ENCODE data around the gene CIAO1.
"Not testable (repeated sequence)": the region's sequence is repeated elsewhere in the genome, so short reads cannot be mapped to it uniquely, and the experiment has no call there.

CIAO1 gene

DNA sequence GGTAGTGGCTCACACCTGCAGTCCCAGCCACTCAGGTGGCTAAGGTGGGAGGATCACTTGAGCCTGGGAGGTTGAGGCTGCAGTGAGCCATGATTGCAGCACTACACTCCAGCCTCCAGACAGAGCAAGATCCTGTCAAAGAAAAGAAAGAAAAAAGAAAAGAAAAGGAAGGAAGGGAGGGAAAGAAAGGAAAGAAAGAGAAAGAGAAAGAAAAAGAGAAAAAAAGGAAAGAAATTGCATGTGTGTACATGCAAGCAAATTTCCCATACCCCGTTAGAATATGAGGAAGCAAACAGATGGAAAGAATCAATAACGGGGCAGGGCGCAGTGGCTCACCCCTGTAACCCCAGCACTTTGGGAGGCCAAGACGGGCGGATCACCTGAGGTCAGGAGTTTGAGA is 18.1 kb upstream of the CIAO1 start:
- TF ChIP-seq SPI1 (IDR thresholded peaks at IDR 0.05; ENCODE audit: low read depth, low read length), result no peak
- TF ChIP-seq PAX5 (IDR thresholded peaks at IDR 0.05; ENCODE audit: insufficient read depth, low read length, severe bottlenecking), result no peak
- no peak for TF ChIP-seq POLR2AphosphoS5 (IDR thresholded peaks at IDR 0.05; ENCODE audit: low read depth, low read length)
- no peak for TF ChIP-seq POU2F2 (IDR thresholded peaks at IDR 0.05; ENCODE audit: low read depth, low read length)
- no peak for FAIRE-seq
- no peak for DNase-seq (ENCODE audit: insufficient read length, low spot score)

GRCh38 chr2:96248624-96249023 is 17.4 kb upstream of the CIAO1 start:
- no peak for TF ChIP-seq PAX5 (IDR thresholded peaks at IDR 0.05; ENCODE audit: insufficient read depth, low read length, severe bottlenecking)
- TF ChIP-seq SPI1 (IDR thresholded peaks at IDR 0.05; ENCODE audit: low read depth, low read length), result no peak
- TF ChIP-seq TAF1 (IDR thresholded peaks at IDR 0.05; ENCODE audit: low read depth, low read length), result no peak
- TF ChIP-seq POLR2A (IDR thresholded peaks at IDR 0.05; ENCODE audit: low read depth, low read length), result no peak
- no peak for TF ChIP-seq POU2F2 (IDR thresholded peaks at IDR 0.05; ENCODE audit: low read depth, low read length)
- TF ChIP-seq POLR2AphosphoS5 (IDR thresholded peaks at IDR 0.05; ENCODE audit: low read depth, low read length), result no peak
- no peak for FAIRE-seq

DNA sequence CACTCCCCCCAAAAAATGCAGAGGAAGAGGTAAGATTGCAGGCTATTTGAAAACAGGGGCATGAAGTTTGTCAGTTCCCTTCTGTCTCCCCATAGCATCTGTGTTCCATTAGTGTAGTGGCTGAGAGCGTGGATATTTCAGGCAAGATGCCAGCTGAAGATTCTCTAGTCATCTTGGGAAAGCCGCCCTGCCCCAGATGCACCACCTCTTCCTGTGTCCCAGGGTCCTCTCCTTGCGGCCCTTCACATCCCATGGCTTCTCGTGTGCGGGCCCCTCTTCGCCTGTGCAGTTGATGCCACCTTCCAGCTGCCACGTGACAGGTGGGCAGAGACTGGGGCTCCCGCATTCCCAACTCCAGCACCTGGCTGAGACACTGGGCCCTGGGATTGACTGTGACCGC is 16.4 kb upstream of the CIAO1 start:
- no peak for TF ChIP-seq PAX5 (IDR thresholded peaks at IDR 0.05; ENCODE audit: insufficient read depth, low read length, severe bottlenecking)
- TF ChIP-seq SPI1 (IDR thresholded peaks at IDR 0.05; ENCODE audit: low read depth, low read length), result no peak
- no peak for TF ChIP-seq POLR2A (IDR thresholded peaks at IDR 0.05; ENCODE audit: low read depth, low read length)
- TF ChIP-seq TAF1 (IDR thresholded peaks at IDR 0.05; ENCODE audit: low read depth, low read length), result no peak
- no peak for TF ChIP-seq POLR2AphosphoS5 (IDR thresholded peaks at IDR 0.05; ENCODE audit: low read depth, low read length)
- FAIRE-seq (no peak), DNase-seq (ENCODE audit: insufficient read length, low spot score) (no peak)

More at GRCh38 chr2:96248624-96249023, 17.4 kb upstream of the CIAO1 start:
- no peak for DNase-seq (ENCODE audit: insufficient read length, low spot score)

- no peak for FAIRE-seq
- no peak for DNase-seq (ENCODE audit: insufficient read length, low spot score)
- TF ChIP-seq POLR2A (IDR thresholded peaks at IDR 0.05; ENCODE audit: low read depth, low read length), result no peak
- TF ChIP-seq TAF1 (IDR thresholded peaks at IDR 0.05; ENCODE audit: low read depth, low read length), result no peak
- TF ChIP-seq POU2F2 (IDR thresholded peaks at IDR 0.05; ENCODE audit: low read depth, low read length), result no peak
- TF ChIP-seq SPI1 (IDR thresholded peaks at IDR 0.05; ENCODE audit: low read depth, low read length), result no peak
- TF ChIP-seq PAX5 (IDR thresholded peaks at IDR 0.05; ENCODE audit: insufficient read depth, low read length, severe bottlenecking), result no peak
- TF ChIP-seq POLR2AphosphoS5 (IDR thresholded peaks at IDR 0.05; ENCODE audit: low read depth, low read length), result no peak; the same call in 1 of the 2 replicates
Measured at GRCh38 chr2:96250188-96250587, 15.8 kb upstream of the CIAO1 start.

GRCh38 chr2:96251721-96252292 is 14.2 kb upstream of the CIAO1 start:
- FAIRE-seq (no peak), DNase-seq (ENCODE audit: insufficient read length, low spot score) (no peak)
- TF ChIP-seq SPI1 (IDR thresholded peaks at IDR 0.05; ENCODE audit: low read depth, low read length) (no peak), POLR2AphosphoS5 (IDR thresholded peaks at IDR 0.05; ENCODE audit: low read depth, low read length) (no peak), POLR2A (IDR thresholded peaks at IDR 0.05; ENCODE audit: low read depth, low read length) (no peak), PAX5 (IDR thresholded peaks at IDR 0.05; ENCODE audit: insufficient read depth, low read length, severe bottlenecking) (no peak)

DNA sequence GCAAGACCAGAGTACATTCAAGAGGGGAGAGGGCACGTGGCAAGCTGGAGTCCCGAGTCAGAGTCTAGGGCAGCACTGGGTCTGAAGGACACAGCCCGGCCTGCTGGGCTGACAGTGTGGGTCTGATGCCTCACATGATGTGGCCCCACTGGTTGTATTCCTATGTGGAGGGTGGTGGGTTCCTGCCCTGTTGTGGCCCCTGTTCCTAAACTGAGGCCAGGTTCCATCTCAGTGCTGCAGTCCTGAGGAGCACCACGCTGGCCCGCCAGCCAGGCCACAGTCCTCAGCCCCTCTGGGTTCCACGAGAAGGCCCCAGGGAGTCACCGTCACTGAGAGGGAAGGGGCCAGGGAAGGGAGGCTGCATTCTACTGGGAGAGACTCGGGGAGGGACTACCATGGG is 13.5 kb upstream of the CIAO1 start:
- FAIRE-seq (no peak), DNase-seq (ENCODE audit: insufficient read length, low spot score) (no peak)
- TF ChIP-seq SPI1 (IDR thresholded peaks at IDR 0.05; ENCODE audit: low read depth, low read length), result no peak
- no peak for TF ChIP-seq PAX5 (IDR thresholded peaks at IDR 0.05; ENCODE audit: insufficient read depth, low read length, severe bottlenecking)
- TF ChIP-seq POU2F2 (IDR thresholded peaks at IDR 0.05; ENCODE audit: low read depth, low read length), result no peak
- TF ChIP-seq TAF1 (IDR thresholded peaks at IDR 0.05; ENCODE audit: low read depth, low read length), result no peak
- TF ChIP-seq POLR2A (IDR thresholded peaks at IDR 0.05; ENCODE audit: low read depth, low read length), result no peak
- TF ChIP-seq POLR2AphosphoS5 (IDR thresholded peaks at IDR 0.05; ENCODE audit: low read depth, low read length), result no peak

- DNase-seq (ENCODE audit: insufficient read length, low spot score) (no peak), FAIRE-seq (no peak)
- TF ChIP-seq TAF1 (IDR thresholded peaks at IDR 0.05; ENCODE audit: low read depth, low read length) (no peak), PAX5 (IDR thresholded peaks at IDR 0.05; ENCODE audit: insufficient read depth, low read length, severe bottlenecking) (no peak), POU2F2 (IDR thresholded peaks at IDR 0.05; ENCODE audit: low read depth, low read length) (no peak), POLR2AphosphoS5 (IDR thresholded peaks at IDR 0.05; ENCODE audit: low read depth, low read length) (no peak), POLR2A (IDR thresholded peaks at IDR 0.05; ENCODE audit: low read depth, low read length) (no peak), SPI1 (IDR thresholded peaks at IDR 0.05; ENCODE audit: low read depth, low read length) (no peak)
Measured at GRCh38 chr2:96253006-96253405, 13.0 kb upstream of the CIAO1 start.

- DNase-seq (ENCODE audit: insufficient read length, low spot score), result no peak
- TF ChIP-seq SPI1 (IDR thresholded peaks at IDR 0.05; ENCODE audit: low read depth, low read length), result no peak
- no peak for TF ChIP-seq POLR2AphosphoS5 (IDR thresholded peaks at IDR 0.05; ENCODE audit: low read depth, low read length)
- TF ChIP-seq TAF1 (IDR thresholded peaks at IDR 0.05; ENCODE audit: low read depth, low read length), result no peak
- TF ChIP-seq POLR2A (IDR thresholded peaks at IDR 0.05; ENCODE audit: low read depth, low read length), result no peak
- TF ChIP-seq PAX5 (IDR thresholded peaks at IDR 0.05; ENCODE audit: insufficient read depth, low read length, severe bottlenecking), result no peak
- TF ChIP-seq POU2F2 (IDR thresholded peaks at IDR 0.05; ENCODE audit: low read depth, low read length), result no peak
- no peak for FAIRE-seq
Measured at GRCh38 chr2:96254571-96254970, 11.5 kb upstream of the CIAO1 start.

GRCh38 chr2:96256611-96257113 is 9.4 kb upstream of the CIAO1 start:
- no peak for TF ChIP-seq POU2F2 (IDR thresholded peaks at IDR 0.05; ENCODE audit: low read depth, low read length)
- TF ChIP-seq POLR2A (IDR thresholded peaks at IDR 0.05; ENCODE audit: low read depth, low read length), result no peak
- peak; percentile 7; the same call in 1 of the 2 replicates for TF ChIP-seq SPI1 (IDR thresholded peaks at IDR 0.05; ENCODE audit: low read depth, low read length)
- TF ChIP-seq POLR2AphosphoS5 (IDR thresholded peaks at IDR 0.05; ENCODE audit: low read depth, low read length), result no peak
- no peak for TF ChIP-seq TAF1 (IDR thresholded peaks at IDR 0.05; ENCODE audit: low read depth, low read length)
- no peak for TF ChIP-seq PAX5 (IDR thresholded peaks at IDR 0.05; ENCODE audit: insufficient read depth, low read length, severe bottlenecking)
- FAIRE-seq, result no peak
- no peak for DNase-seq (ENCODE audit: insufficient read length, low spot score)

DNA sequence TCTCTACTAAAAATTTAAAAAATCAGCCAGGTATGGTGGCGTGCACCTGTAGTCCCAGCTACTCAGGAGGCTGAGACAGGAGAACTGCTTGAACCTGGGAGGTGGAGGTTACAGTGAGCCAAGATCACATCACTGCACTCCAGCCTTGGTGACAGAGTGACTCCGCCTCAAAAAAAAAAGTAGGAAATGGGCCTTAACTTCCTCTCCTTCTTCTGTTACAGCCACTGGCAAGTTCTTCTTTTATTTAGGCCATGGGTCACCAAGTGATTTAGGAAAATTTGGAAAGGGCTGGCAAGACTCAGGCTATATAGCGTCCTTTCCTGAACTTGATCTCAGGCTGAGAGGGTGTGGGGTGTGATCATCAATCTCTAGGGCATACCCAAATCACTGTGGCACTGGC is 8.3 kb upstream of the CIAO1 start:
- DNase-seq (ENCODE audit: insufficient read length, low spot score), result not testable (repeated sequence)

More for the DNA sequence above, 8.3 kb upstream of the CIAO1 start:
- not testable (repeated sequence) for FAIRE-seq
